ENCODE data around the gene ZNF580.

DNA sequence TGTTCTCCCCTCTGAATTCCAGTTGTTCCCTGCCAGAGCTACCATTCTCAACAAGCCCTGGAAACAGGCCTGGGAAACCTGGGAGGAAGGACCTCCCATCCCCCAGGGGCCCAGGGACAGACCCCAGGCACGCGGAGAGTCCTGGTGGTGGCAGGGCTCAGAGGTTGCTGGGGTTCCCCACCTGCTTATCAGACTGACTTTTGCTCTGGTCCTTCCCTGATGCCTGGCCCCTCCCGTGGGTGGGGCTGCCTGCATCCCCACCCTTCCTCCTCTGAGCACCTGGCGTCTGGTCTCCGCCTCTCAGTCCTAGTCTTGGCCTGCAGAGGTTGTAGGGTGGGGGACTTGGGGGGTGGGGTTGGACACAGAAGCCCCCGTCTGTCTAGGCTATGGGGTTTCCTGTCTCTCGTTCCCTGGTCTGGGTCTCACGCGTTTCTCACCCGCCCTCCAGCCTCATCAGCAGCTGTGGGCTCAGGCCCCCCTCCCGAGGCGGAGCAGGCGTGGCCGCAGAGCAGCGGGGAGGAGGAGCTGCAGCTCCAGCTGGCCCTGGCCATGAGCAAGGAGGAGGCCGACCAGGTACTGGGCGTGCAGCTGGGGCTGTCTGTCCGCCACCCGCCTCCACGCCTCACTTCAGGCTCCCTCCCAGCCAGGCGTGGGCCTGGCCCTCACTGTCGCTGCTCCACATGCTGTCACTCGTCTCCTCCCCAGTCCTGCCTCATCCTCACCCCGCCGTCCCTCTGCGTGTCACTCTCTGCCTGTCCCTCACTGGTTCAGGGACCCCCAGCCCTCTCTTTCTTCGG is 47.8 kb downstream of the ZNF580 start:
- TF ChIP-seq, protein P1, sequence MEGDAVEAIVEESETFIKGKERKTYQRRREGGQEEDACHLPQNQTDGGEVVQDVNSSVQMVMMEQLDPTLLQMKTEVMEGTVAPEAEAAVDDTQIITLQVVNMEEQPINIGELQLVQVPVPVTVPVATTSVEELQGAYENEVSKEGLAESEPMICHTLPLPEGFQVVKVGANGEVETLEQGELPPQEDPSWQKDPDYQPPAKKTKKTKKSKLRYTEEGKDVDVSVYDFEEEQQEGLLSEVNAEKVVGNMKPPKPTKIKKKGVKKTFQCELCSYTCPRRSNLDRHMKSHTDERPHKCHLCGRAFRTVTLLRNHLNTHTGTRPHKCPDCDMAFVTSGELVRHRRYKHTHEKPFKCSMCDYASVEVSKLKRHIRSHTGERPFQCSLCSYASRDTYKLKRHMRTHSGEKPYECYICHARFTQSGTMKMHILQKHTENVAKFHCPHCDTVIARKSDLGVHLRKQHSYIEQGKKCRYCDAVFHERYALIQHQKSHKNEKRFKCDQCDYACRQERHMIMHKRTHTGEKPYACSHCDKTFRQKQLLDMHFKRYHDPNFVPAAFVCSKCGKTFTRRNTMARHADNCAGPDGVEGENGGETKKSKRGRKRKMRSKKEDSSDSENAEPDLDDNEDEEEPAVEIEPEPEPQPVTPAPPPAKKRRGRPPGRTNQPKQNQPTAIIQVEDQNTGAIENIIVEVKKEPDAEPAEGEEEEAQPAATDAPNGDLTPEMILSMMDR (IDR thresholded peaks at IDR 0.05): no peak
- no peak for TF ChIP-seq ESRRA (CRISPR knock-in tag; IDR thresholded peaks at IDR 0.05; ENCODE audit: borderline replicate concordance)
- no peak for TF ChIP-seq IRF2 (CRISPR knock-in tag; IDR thresholded peaks at IDR 0.05; ENCODE audit: borderline replicate concordance, low read depth)
- TF ChIP-seq, protein P2, sequence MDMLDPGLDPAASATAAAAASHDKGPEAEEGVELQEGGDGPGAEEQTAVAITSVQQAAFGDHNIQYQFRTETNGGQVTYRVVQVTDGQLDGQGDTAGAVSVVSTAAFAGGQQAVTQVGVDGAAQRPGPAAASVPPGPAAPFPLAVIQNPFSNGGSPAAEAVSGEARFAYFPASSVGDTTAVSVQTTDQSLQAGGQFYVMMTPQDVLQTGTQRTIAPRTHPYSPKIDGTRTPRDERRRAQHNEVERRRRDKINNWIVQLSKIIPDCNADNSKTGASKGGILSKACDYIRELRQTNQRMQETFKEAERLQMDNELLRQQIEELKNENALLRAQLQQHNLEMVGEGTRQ (CRISPR knock-in tag; IDR thresholded peaks at IDR 0.05): no peak
- no peak for TF ChIP-seq NFYB (CRISPR knock-in tag; conservative IDR thresholded peaks at IDR 0.05; ENCODE audit: low read depth)
- TF ChIP-seq FOXJ3 (CRISPR knock-in tag; IDR thresholded peaks at IDR 0.05; ENCODE audit: borderline replicate concordance): no peak

All from WTC11 (cell line).